Hepatocyte (in vitro differentiated cells): ENCODE data around the gene CENPU. TPM values are rescaled to one million over a fixed set of nuclear protein-coding genes. Genes with fewer than 3 reads are reported as not detected.

Experiments used
- DNase-seq: peaks from one replicate; pipeline ENCODE4 v3.0.0-alpha.2; 2016; ENCODE audit warnings: low spot score
- H2AFZ ChIP-seq: fragments of 200-600 bp; sonication (generic); 2 replicates; pipeline ENCODE4 v1.6.0; 2016; ENCODE audit warnings: antibody characterized with exemption, mild to moderate bottlenecking
- H3K27ac ChIP-seq: fragments of 200-600 bp; sonication (generic); 2 replicates; pipeline ENCODE4 v1.5.1; 2016; ENCODE audit warnings: mild to moderate bottlenecking
- H3K27me3 ChIP-seq: fragments of 200-600 bp; sonication (generic); 2 replicates; pipeline ENCODE4 v1.6.1; 2016
- H3K36me3 ChIP-seq: fragments of 200-600 bp; sonication (generic); replicated peaks from 2 replicates; pipeline ENCODE4 v1.5.1; 2016; ENCODE audit warnings: low read depth; ENCODE audit not compliant: insufficient read depth
- H3K4me1 ChIP-seq: fragments of 200-600 bp; sonication (generic); 2 replicates; pipeline ENCODE4 v1.5.1; 2016; ENCODE audit warnings: mild to moderate bottlenecking, moderate library complexity; ENCODE audit not compliant: insufficient read depth
- H3K4me2 ChIP-seq: fragments of 200-600 bp; sonication (generic); 2 replicates; pipeline ENCODE4 v1.6.0; 2016
- H3K4me3 ChIP-seq: fragments of 200-600 bp; sonication (generic); 2 replicates; pipeline ENCODE4 v1.5.1; 2016; ENCODE audit warnings: mild to moderate bottlenecking
- H3K79me2 ChIP-seq: fragments of 200-600 bp; sonication (generic); 2 replicates; pipeline ENCODE4 v1.6.0; 2017; ENCODE audit warnings: mild to moderate bottlenecking
- H3K9me2 ChIP-seq: fragments of 200-600 bp; sonication (generic); replicated peaks from 2 replicates; pipeline ENCODE4 v1.6.0; 2017; ENCODE audit warnings: mild to moderate bottlenecking; ENCODE audit not compliant: insufficient read depth
- H3K9me3 ChIP-seq: fragments of 200-600 bp; sonication (generic); 2 replicates; pipeline ENCODE4 v1.5.1; 2016; ENCODE audit warnings: low read depth, mild to moderate bottlenecking
- H4K20me1 ChIP-seq: fragments of 200-600 bp; sonication (generic); 2 replicates; pipeline ENCODE4 v1.6.0; 2016; ENCODE audit warnings: mild to moderate bottlenecking; ENCODE audit not compliant: insufficient read depth, poor library complexity, severe bottlenecking
- CTCF ChIP-seq: fragments of 200-600 bp; sonication (generic); IDR thresholded peaks from 2 replicates; pipeline ENCODE4 v1.5.1; 2016; ENCODE audit warnings: antibody characterized with exemption, mild to moderate bottlenecking; ENCODE audit not compliant: poor library complexity
- EZH2 ChIP-seq: fragments of 200-600 bp; sonication (generic); IDR thresholded peaks from 2 replicates; pipeline ENCODE4 v1.6.1; 2016; ENCODE audit warnings: antibody characterized with exemption, mild to moderate bottlenecking, borderline replicate concordance
- EZH2phosphoT487 ChIP-seq: fragments of 200-600 bp; sonication (generic); IDR thresholded peaks from one replicate; pipeline ENCODE4 v1.6.1; 2018; ENCODE audit warnings: antibody characterized with exemption, mild to moderate bottlenecking, low read depth, moderate library complexity; ENCODE audit not compliant: unreplicated experiment, severe bottlenecking
- WGBS: methylation state at CpG from one replicate; pipeline ENCODE4 v1.1.6; 2016; ENCODE audit warnings: low lambda C conversion rate; ENCODE audit errors: missing lambda C conversion rate; 5-methylcytosine and 5-hydroxymethylcytosine counted together
- polyA plus RNA-seq: library from polyadenylated mRNA; unstranded; fragments of >200 nt; fragmentation: Nextera tagmentation; extraction: Ambion mirVana; gene quantifications from 2 replicates; pipeline ENCODE4 v1.2.1, GENCODE V29; 2016
- total RNA-seq: library from RNA; depleted of rRNA; stranded (reverse); fragments of >200 nt; gene quantifications from 2 replicates; pipeline ENCODE4 v1.2.3, GENCODE V29; 2014

Gene CENPU
- total and polyA plus RNA-seq, 2 experiments from 2014 or later = 7.8 to 10.0 TPM

DNA sequence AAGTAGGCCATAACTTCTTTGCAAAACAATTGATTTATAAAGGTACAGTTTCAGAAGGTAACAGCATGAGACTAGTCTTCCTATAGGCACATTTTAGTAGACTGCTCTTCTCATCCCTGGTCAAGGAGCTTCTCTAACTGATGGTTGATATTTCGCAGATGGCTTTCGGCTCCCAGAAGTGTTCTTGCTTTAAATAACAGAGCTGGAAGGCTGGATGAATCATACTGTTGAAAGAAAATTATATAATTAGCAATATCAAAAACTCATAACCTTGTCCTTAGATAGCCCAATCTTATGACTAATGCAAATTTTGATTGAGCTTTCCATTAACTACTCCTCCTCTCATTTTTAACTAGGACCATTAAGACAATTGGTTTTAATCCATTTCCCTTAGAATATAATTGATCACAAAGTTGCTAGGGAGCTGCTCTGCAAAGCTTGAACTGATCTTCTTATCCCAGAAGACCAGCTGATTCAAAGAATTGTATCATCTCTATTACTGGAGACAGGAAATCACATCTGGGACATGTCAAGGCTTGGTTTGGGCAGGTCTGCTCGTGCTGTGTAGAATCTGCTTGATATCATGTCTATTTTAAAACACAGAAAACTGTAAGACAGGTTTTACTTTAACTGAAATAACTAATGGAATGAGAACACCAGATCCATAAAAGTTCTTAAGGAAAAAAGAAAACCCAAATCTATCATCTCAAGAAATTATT lies 38.6 kb downstream of the CENPU start:
- Histone ChIP-seq H3K27ac (no peak overlapping the region), H3K4me2 (no peak overlapping the region)

DNA sequence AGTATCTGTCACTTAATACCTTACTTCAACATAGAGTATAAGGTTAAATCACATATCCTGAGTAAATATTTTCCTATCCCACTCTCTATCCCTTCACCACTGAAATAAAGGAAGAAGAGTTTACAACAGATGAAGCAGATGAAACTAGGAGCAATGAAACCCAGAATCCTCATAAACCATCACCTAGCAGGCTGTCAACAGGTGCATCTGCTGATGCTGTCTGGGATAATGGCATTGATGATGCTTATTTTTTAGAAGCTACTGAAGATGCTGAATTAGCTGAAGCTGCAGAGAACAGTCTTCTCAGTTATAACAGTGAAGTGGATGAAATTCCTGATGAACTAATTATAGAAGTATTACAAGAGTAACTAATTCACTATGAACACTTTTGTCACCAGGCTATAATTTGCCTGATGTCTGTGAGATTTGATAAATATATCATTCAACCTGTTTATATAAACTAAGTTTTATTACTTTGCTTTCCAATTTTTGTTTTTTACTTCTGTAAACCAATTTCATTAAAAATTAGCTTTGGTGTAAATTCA lies 39.4 kb downstream of the CENPU start:
- no peaks in the 10 kb centered on the region for H3K4me1 ChIP-seq
- no peaks in the 10 kb centered on the region for H3K27me3 ChIP-seq
- no peak overlapping the region for H3K4me2 ChIP-seq
- no peak for TF ChIP-seq EZH2phosphoT487
- TF ChIP-seq EZH2 = no peak
- TF ChIP-seq CTCF = no peak
- no peaks in the 10 kb centered on the region for H3K9me3 ChIP-seq
- no peak for DNase-seq
- H3K4me3 ChIP-seq = no peak overlapping the region
- H3K79me2 ChIP-seq = no peaks in the 10 kb centered on the region
- no peaks in the 10 kb centered on the region for H3K9me2 ChIP-seq
- H3K36me3 ChIP-seq = no peaks in the 10 kb centered on the region
- no peak overlapping the region for H2AFZ ChIP-seq
- H3K27ac ChIP-seq = no peak overlapping the region
- no peaks in the 10 kb centered on the region for H4K20me1 ChIP-seq

More for the DNA sequence above, 38.6 kb downstream of the CENPU start:
- no peaks in the 10 kb centered on the region for H4K20me1 ChIP-seq
- H3K27me3 ChIP-seq = no peaks in the 10 kb centered on the region
- no peaks in the 10 kb centered on the region for H3K79me2 ChIP-seq
- DNase-seq = no peak
- 84% methylated on average over 3 of the region's 3 CpGs for WGBS
- TF ChIP-seq EZH2 (no peak), EZH2phosphoT487 (no peak), CTCF (no peak)
- H3K4me1 ChIP-seq = no peaks in the 10 kb centered on the region
- H3K36me3 ChIP-seq = no peaks in the 10 kb centered on the region
- H3K9me3 ChIP-seq = no peaks in the 10 kb centered on the region
- no peaks in the 10 kb centered on the region for H3K9me2 ChIP-seq
- no peak overlapping the region for H3K4me3 ChIP-seq
- H2AFZ ChIP-seq = no peak overlapping the region

- H3K4me1 ChIP-seq = no peaks in the 10 kb centered on the region
- no peaks in the 10 kb centered on the region for H3K9me3 ChIP-seq
- H3K36me3 ChIP-seq = no peaks in the 10 kb centered on the region
- WGBS = 96% methylated on average over 5 of the region's 5 CpGs
- no peak for DNase-seq
- H3K27ac ChIP-seq = no peak overlapping the region
- no peaks in the 10 kb centered on the region for H4K20me1 ChIP-seq
- H3K79me2 ChIP-seq = no peaks in the 10 kb centered on the region
- no peak for TF ChIP-seq EZH2
- TF ChIP-seq EZH2phosphoT487 = no peak
- TF ChIP-seq CTCF = no peak
- no peaks in the 10 kb centered on the region for H3K9me2 ChIP-seq
- H3K27me3 ChIP-seq = no peaks in the 10 kb centered on the region
- no peak overlapping the region for H2AFZ ChIP-seq
- no peak overlapping the region for H3K4me2 ChIP-seq
- H3K4me3 ChIP-seq = no peak overlapping the region
Observed at GRCh38 chr4:184693056-184693455, 40.8 kb downstream of the CENPU start.
